SK-N-MC (cell line): ENCODE data around the gene RCAN2.

Experiments used
- EZH2 ChIP-seq: fragments of 200-600 bp; sonication (generic); IDR thresholded peaks from one replicate; pipeline ENCODE4 v1.6.1; 2017; ENCODE audit warnings: antibody characterized with exemption
- FOXP2 ChIP-seq: optimal IDR thresholded peaks from 2 replicates; pipeline ENCODE3; 2011; ENCODE audit warnings: mild to moderate bottlenecking, moderate library complexity; ENCODE audit not compliant: insufficient read depth; ENCODE audit errors: extremely low read length, control extremely low read depth
- POLR2AphosphoS5 ChIP-seq: IDR thresholded peaks from 2 replicates; pipeline ENCODE4 v1.6.1; 2012; ENCODE audit warnings: mild to moderate bottlenecking, low read depth, low read length, borderline replicate concordance

DNA sequence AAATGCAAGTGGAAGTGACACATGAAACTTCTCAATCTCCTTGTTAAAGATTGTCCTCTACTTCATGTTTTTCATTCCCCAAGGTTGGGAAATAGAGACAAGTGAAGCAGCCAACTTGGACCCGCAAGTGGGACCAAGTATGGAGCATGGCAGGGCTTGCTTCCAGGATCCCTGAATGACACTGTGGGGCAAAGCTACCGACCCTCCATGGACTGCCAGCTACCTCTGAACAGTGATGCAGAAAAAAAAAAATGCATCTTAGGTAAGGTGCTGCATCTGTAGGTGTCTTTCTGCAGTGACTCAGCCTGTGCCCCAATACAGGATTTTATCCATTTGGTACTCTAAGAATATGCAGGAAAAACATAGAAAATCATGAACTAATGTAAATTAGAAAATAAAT lies 201.4 kb downstream of the RCAN2 start:
- TF ChIP-seq POLR2AphosphoS5, result no peak
- no peak for TF ChIP-seq EZH2
- no peak for TF ChIP-seq FOXP2
